SK-N-SH treated with all-trans-retinoic acid at 6 μM for 48 hours (cell line): ENCODE measurements around the gene INHBB.

ENCODE experiments used
- BACH2 ChIP-seq: fragments of 250-450 bp; sonication (Bioruptor Pico); IDR thresholded peaks from 2 replicates; pipeline ENCODE4 v1.9.0; 2021; ENCODE audit warnings: mild to moderate bottlenecking, borderline replicate concordance
- CREB5 ChIP-seq: fragments of 250-450 bp; sonication (Bioruptor Pico); IDR thresholded peaks from 2 replicates; pipeline ENCODE4 v1.5.1; 2020; ENCODE audit warnings: low read depth, mild to moderate bottlenecking, moderate library complexity
- CSDC2 ChIP-seq: fragments of 250-450 bp; sonication (Bioruptor Pico); IDR thresholded peaks from 2 replicates; pipeline ENCODE4 v1.5.0; 2020; ENCODE audit warnings: mild to moderate bottlenecking, moderate library complexity
- ESRRG ChIP-seq: fragments of 250-450 bp; sonication (Bioruptor Pico); IDR thresholded peaks from 2 replicates; pipeline ENCODE4 v1.6.1; 2021; ENCODE audit warnings: mild to moderate bottlenecking
- GLIS3 ChIP-seq: fragments of 250-450 bp; sonication (Bioruptor Pico); IDR thresholded peaks from 2 replicates; pipeline ENCODE4 v1.5.0; 2020; ENCODE audit warnings: mild to moderate bottlenecking, moderate library complexity
- PATZ1 ChIP-seq: fragments of 250-450 bp; sonication (Bioruptor Pico); IDR thresholded peaks from 2 replicates; pipeline ENCODE4 v1.8.0; 2020; ENCODE audit warnings: mild to moderate bottlenecking, moderate library complexity, borderline replicate concordance
- POU6F1 ChIP-seq: fragments of 250-450 bp; sonication (Bioruptor Pico); IDR thresholded peaks from 2 replicates; pipeline ENCODE4 v1.8.0; 2021; ENCODE audit warnings: low read depth, mild to moderate bottlenecking, moderate library complexity, borderline replicate concordance
- PPARA ChIP-seq: fragments of 250-450 bp; sonication (Bioruptor Pico); IDR thresholded peaks from 2 replicates; pipeline ENCODE4 v1.5.0; 2020; ENCODE audit warnings: mild to moderate bottlenecking, borderline replicate concordance
- TCF4 ChIP-seq: fragments of 250-450 bp; sonication (Bioruptor Pico); IDR thresholded peaks from 2 replicates; pipeline ENCODE4 v1.8.0; 2021; ENCODE audit warnings: mild to moderate bottlenecking, moderate library complexity, borderline replicate concordance
- TOX ChIP-seq: fragments of 250-450 bp; sonication (Bioruptor Pico); IDR thresholded peaks from 2 replicates; pipeline ENCODE4 v1.8.0; 2021; ENCODE audit warnings: mild to moderate bottlenecking, moderate library complexity, borderline replicate concordance
- ZC3H10 ChIP-seq: fragments of 250-450 bp; sonication (Bioruptor Pico); IDR thresholded peaks from 2 replicates; pipeline ENCODE4 v1.5.1; 2021; ENCODE audit warnings: mild to moderate bottlenecking, moderate library complexity
- ZFP3 ChIP-seq: fragments of 250-450 bp; sonication (Bioruptor Pico); IDR thresholded peaks from 2 replicates; pipeline ENCODE4 v1.5.0; 2020; ENCODE audit warnings: mild to moderate bottlenecking, moderate library complexity
- ZNF565 ChIP-seq: fragments of 450-650 bp; formaldehyde crosslinking; conservative IDR thresholded peaks from 2 replicates; pipeline ENCODE4 v1.5.0; 2020; ENCODE audit warnings: low read depth, mild to moderate bottlenecking, moderate library complexity
- ZNF70 ChIP-seq: fragments of 450-650 bp; formaldehyde crosslinking; IDR thresholded peaks from 2 replicates; pipeline ENCODE4 v1.5.0; 2020; ENCODE audit warnings: mild to moderate bottlenecking, moderate library complexity

GRCh38 chr2:120334068-120334467, 11.9 kb upstream of the INHBB start:
- TF ChIP-seq BACH2 (no peak), ESRRG (no peak), POU6F1 (CRISPR knock-in tag) (no peak), ZFP3 (CRISPR knock-in tag) (no peak), ZNF565 (CRISPR knock-in tag) (no peak), TCF4 (CRISPR knock-in tag) (no peak), PATZ1 (no peak), TOX (CRISPR knock-in tag) (no peak), CREB5 (CRISPR knock-in tag) (no peak), GLIS3 (CRISPR knock-in tag) (no peak), ZNF70 (CRISPR knock-in tag) (no peak), ZC3H10 (CRISPR knock-in tag) (no peak), PPARA (CRISPR knock-in tag) (no peak), CSDC2 (no peak)
